ENCODE measurements around the gene KCNJ14.
A peak's percentile ranks its signal among the peaks of the same experiment; 100 is the strongest.

Gene KCNJ14

DNA sequence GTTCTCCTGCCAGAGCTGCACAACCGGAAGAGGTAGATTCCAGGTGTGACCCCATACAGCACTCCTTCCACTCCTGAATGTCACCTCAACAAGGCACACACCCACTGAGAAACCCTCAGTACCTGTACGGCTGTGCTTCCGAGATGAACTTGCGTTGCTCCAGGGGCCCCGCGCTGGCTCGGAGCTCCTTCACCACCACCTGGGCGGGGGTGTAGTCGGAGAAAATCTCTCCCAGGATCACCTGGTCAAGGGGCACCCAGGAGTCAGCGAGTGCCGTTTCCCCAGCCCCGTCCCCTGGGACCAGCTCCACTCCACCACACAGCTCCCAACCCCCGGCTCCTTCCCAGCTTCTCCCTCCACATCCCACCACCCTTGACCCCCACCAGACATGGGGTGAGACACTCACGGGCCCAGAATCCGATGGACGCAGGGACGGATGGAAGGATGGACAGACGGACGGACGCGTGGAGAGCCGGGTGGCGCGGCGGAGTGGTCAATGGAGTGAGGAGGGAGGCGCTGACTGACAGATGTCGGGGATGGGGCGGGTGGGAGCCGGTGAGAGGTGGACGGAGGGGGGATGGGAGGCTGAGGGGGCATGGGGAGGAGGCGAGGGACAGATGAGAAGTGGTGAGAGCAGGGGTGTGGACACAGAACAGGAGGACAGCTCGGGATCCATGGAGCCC, 53.5 kb downstream of the KCNJ14 start:
- no peak overlapping the region for H3K4me3 ChIP-seq
- no peak for DNase-seq (ENCODE audit: low spot score in 2 of 2)
- no peaks in the 10 kb centered on the region for H3K36me3 ChIP-seq (replicated peaks)
- H3K27me3 ChIP-seq (ENCODE audit: low read depth) = no peaks in the 10 kb centered on the region
- in situ Hi-C loops (cut with MboI; ENCODE audit: low sequenced_read_pairs) = loop anchor here (5.0 kb wide), 1 partner anchor 78 kb away; no protein-coding TSS in a partner anchor
- no peaks in the 10 kb centered on the region for H3K9me3 ChIP-seq
- 0 out of 2 replicates have a peak, but pooled peaks cover 2% of the 10 kb centered on the region for H3K4me1 ChIP-seq

DNA sequence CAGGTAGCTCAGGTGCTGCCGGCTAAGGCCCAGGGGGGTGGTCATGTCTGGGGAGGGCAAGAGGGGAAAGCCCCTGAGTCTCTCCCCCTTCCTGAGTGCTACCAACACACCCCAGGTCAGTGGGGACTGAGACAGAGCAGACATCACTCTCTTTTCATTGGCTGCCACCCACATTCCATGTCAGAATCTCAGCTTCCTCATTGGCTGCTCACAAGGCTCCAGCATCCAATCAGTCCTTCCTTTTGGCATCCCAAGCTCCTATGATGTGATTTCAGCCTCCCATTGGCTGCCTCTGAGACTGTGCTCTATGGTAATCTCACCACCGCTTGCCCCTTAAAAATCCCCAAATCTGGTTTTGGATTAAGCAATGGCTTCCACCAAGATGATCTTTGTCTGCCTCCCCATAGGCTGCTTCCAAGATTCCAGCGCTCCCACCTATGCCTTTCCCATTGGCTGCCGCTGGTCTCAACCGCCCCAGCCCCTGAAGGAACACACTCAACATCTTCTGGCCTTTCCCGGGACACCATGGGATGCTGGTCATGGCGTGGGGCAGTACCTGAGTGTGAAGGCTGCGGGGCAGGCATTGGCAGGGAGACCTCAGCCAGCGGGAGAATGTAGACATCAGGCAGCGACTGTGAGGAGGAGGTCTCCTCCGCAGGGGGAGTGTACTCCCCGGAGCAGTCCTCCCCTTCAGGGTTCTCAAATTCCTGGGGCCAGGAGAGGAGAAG, 54.3 kb downstream of the KCNJ14 start:
- no peaks in the 10 kb centered on the region for H3K9me3 ChIP-seq
- peaks cover 6% of the 10 kb centered on the region for H3K4me1 ChIP-seq
- H3K36me3 ChIP-seq (replicated peaks) = no peaks in the 10 kb centered on the region
- no peak for DNase-seq (ENCODE audit: low spot score in 2 of 2)
- in situ Hi-C loops (cut with MboI; ENCODE audit: low sequenced_read_pairs) = loop anchor here (5.0 kb wide), 1 partner anchor 78 kb away; no protein-coding TSS in a partner anchor
- H3K27me3 ChIP-seq (ENCODE audit: low read depth) = no peaks in the 10 kb centered on the region
- H3K4me3 ChIP-seq = no peak overlapping the region

DNA sequence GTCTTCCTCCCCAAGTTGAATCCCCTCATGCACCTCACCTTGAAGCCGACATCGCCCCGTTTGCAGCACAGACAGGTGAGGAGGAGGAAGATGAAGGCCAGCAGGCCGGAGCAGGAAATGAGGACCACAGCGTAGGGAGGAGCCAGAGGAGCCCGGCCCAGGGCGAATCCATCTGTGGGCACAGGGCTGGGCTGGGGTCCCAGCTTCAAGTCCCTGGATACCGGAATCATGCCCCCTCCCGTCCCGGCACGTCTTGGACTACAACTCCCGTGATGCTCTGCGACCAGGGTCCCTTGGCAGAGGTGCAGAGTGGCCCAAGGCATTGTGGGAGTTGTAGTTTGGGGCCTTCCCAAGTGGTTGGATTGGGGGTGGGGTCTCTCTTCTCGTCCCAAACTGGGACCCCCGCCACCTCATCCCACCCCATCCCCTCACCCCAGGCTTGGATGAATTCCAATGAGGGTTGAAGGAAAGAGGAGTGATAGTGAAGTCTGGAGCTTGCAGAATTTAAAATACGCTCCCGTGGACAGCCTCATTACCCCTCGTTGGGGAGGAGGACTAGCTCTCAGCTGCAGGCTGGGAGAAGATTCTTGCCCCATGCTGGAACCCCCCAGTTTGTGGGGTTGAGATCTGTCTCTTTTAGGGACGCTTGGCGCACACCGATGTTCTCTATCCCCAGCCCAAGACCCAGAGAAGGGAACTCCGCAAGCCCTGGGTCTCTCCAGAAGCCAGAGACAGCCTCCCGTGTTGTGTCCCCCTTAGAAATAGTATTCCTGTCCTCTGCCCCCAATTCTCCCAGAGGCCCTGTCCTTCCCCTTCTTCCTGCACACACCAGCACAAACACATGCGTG, 55.3 kb downstream of the KCNJ14 start:
- Histone ChIP-seq H3K9me3 (no peaks in the 10 kb centered on the region), H3K4me3 (no peak overlapping the region), H3K36me3 (replicated peaks) (no peaks in the 10 kb centered on the region), H3K27me3 (ENCODE audit: low read depth) (no peaks in the 10 kb centered on the region), H3K4me1 (peaks cover 6% of the 10 kb centered on the region)
- DNase-seq (ENCODE audit: low spot score in 2 of 2) = peak; percentile 46 to 81
- in situ Hi-C loops (cut with MboI; ENCODE audit: low sequenced_read_pairs) = no loop called here

DNA sequence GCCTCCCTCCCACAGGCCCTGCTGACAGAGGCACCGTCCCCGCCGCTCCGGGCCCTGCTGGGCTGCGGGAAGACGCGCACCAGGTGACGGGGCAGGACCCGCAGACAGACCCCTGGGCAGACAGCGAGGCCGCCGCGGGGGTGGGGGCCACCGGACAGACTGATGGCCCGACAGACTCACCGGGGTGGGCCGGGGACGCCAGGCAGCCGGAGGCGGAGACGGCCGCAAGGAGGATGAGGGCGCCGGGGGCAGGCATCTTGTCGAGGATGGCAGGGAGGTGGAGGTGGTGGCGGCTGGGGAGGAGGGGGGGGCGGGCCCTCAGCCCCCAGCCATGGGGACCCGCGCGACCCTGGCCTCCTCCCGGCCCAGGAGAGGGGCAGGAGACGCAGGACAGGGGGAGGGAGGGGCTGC, 56.0 kb downstream of the KCNJ14 start:
- no peaks in the 10 kb centered on the region for H3K36me3 ChIP-seq (replicated peaks)
- H3K27me3 ChIP-seq (ENCODE audit: low read depth) = no peaks in the 10 kb centered on the region
- H3K4me3 ChIP-seq = no peak overlapping the region
- peaks cover 6% of the 10 kb centered on the region for H3K4me1 ChIP-seq
- in situ Hi-C loops (cut with MboI; ENCODE audit: low sequenced_read_pairs) = no loop called here
- no peaks in the 10 kb centered on the region for H3K9me3 ChIP-seq
- DNase-seq (ENCODE audit: low spot score in 2 of 2) = no peak

DNA sequence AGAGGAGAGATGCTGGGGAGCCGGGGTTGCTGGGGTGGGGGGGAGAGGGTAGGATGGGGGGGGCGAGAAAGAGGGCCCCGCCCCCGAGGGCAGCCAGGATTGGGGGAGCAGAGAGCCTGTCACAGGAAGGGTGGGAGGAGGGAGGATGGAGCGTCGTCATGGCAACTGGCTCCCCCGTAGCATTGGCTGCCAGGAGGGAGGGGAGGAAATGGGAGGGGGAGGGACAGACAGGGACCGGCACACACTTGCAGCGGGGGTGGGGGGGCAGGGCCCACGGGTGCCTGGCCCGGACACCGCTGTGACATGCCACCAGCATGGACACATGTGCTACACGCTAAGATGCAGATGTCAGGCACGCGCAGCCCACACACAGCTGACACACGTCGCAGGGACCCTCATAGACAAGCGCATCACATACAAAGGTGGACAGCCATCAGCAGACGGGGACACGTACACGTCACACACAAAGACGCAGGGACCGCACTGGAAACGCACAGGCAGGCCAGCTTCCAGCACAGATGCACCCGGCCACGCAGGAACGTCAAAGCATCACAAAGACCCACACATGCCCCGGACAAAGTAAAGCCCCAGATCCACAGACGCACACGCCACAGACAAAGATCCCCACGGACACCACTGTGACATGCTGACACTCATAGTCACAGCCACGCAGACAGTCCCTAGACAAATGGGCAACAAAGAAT, 56.6 kb downstream of the KCNJ14 start, which contains the start of gene LMTK3:
Gene LMTK3 (minus strand): TSS at position 36 of the 704 bp plus-strand sequence. CDS start 259 bp downstream, outside the sequence.
- Histone ChIP-seq H3K4me3 (no peak within 1 kb of the TSS), H3K9me3 (no peaks in the 10 kb centered on the region), H3K36me3 (replicated peaks) (no peaks in the 10 kb centered on the region), H3K27me3 (ENCODE audit: low read depth) (no peaks in the 10 kb centered on the region), H3K4me1 (peaks cover 6% of the 10 kb centered on the region)
- peak in 1 of 2 experiments; percentile 65 for DNase-seq (ENCODE audit: low spot score in 2 of 2)
- in situ Hi-C loops (cut with MboI; ENCODE audit: low sequenced_read_pairs) = no loop called here

DNA sequence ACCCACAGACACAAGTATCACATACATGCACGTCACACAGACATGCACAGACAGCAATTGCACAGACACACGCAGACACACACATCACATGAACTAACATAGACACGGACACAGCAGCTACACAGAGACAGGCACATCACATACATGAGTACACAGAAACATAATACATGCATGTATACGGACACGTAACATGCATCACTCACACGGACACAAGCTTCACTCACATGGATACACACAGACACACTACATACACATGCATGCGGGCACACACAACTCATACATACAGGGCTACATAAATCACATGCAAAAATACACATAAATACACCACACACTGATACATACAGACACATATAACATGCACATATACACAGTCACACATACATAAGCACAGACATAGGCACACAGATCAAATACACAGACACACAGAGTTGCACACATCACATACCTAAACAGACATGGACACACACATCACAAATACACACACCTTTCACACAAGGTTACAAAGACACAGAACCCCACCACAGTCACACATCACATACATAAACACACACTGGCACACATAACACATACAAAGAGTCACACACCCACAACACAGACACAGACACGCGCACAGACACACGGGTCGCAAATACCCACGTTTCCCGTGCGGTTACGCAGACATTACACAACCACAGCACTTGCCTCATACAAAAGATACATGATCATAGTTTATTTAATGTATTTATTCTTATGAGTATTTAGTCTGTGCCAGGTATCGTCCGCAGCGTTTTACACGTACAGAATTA, 57.3 kb downstream of the KCNJ14 start:
- no peak for DNase-seq (ENCODE audit: low spot score in 2 of 2)
- H3K9me3 ChIP-seq = no peaks in the 10 kb centered on the region
- H3K36me3 ChIP-seq (replicated peaks) = no peaks in the 10 kb centered on the region
- no peaks in the 10 kb centered on the region for H3K27me3 ChIP-seq (ENCODE audit: low read depth)
- in situ Hi-C loops (cut with MboI; ENCODE audit: low sequenced_read_pairs) = no loop called here
- peaks cover 6% of the 10 kb centered on the region for H3K4me1 ChIP-seq
- H3K4me3 ChIP-seq = peak overlapping the region; percentile 53

DNA sequence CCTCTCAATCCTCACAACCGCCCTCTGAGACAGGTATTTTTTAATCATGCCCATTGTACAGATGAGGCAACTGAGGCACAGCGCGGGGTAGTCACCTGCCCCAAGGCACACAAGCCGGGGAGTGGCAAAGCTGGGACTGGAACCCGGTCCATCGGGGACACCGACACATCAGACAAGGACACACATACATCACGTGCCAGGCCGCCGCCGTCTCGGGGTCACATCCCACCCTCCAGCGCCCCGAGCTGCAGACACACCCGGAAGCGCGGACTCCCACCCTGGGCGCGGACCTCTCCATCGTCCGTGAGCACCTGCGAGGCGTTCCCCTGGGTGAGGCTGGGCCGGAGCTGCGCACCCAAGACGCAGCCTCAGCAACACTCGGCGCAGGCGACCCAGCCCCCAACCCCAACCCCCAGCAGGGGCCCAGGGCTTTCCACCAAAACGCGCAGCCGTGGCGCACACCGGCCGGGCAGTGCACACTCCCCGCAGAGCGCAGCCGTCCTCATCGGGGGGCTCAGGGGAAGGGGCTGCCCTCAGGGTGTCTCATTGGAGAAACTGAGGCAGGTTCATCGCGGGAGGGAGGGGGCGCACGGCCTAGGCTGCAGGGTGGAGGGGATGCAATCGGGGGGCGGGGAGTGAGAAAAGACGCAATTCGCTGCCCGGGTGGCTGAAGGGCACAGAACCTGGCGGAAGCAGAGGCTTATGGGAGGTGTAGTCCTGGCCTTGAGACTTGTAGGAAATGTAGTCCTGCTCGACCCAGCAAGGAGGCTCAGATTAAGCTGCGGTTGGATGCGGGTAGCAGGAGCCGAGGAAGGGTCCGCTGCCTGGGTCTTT, 58.1 kb downstream of the KCNJ14 start:
- no peaks in the 10 kb centered on the region for H3K9me3 ChIP-seq
- in situ Hi-C loops (cut with MboI; ENCODE audit: low sequenced_read_pairs) = no loop called here
- H3K4me3 ChIP-seq = peak overlapping the region; percentile 53
- no peaks in the 10 kb centered on the region for H3K27me3 ChIP-seq (ENCODE audit: low read depth)
- no peaks in the 10 kb centered on the region for H3K36me3 ChIP-seq (replicated peaks)
- peaks cover 6% of the 10 kb centered on the region for H3K4me1 ChIP-seq
- peak; percentile 87 to 91 for DNase-seq (ENCODE audit: low spot score in 2 of 2)

DNA sequence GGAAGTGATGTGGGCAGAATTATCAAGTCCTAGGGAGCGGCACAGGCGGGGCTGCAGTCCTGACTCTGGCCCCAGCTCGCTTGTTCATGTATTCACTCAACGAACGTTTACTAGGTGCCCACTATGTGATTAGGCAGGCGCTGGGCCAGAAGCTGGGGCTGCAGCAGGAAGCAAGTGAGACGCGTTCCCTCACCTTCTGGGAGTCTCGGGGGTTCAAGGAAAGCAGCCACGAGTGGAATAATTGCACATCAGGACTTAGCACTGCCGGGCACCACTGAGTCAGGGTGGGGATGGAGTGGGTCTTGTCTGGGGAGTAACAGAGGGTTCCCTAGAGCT, 58.7 kb downstream of the KCNJ14 start:
- Histone ChIP-seq H3K36me3 (replicated peaks) (no peaks in the 10 kb centered on the region), H3K4me3 (peak overlapping the region; percentile 53), H3K27me3 (ENCODE audit: low read depth) (no peaks in the 10 kb centered on the region), H3K9me3 (no peaks in the 10 kb centered on the region), H3K4me1 (peaks cover 6% of the 10 kb centered on the region)
- in situ Hi-C loops (cut with MboI; ENCODE audit: low sequenced_read_pairs) = no loop called here
- DNase-seq (ENCODE audit: low spot score in 2 of 2) = no peak

DNA sequence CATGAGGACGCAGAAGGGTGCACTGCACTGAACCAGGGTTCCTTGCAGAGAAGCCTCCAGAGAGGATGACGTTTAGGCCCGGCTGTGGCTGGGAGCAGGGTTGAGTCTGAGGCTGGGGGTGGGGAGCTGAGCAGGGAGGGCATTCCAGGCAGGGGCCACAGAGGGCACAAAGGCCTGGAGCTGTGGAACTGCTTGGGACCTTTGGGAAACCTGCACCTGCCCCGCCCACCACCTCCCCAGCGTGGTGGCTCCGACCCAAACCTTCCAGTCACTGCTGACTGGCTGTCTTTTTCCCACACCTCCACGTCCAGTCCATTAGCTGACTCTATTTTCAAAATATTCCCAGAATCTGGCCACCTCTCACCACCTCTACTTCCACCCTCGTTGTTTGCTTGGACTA, 61.2 kb downstream of the KCNJ14 start:
- Histone ChIP-seq H3K4me3 (no peak overlapping the region), H3K36me3 (replicated peaks) (no peaks in the 10 kb centered on the region), H3K4me1 (peaks cover 4% of the 10 kb centered on the region), H3K9me3 (no peaks in the 10 kb centered on the region), H3K27me3 (ENCODE audit: low read depth) (no peaks in the 10 kb centered on the region)
- in situ Hi-C loops (cut with MboI; ENCODE audit: low sequenced_read_pairs) = no loop called here
- no peak for DNase-seq (ENCODE audit: low spot score in 2 of 2)
